HG03342 (cell line): ENCODE results near the gene TMEM217.
A peak's percentile ranks its signal among the peaks of the same experiment; 100 is the strongest.
"Not testable (repeated sequence)": the region's sequence is repeated elsewhere in the genome, so short reads cannot be mapped to it uniquely, and the experiment has no call there.

Experiments used
- ATAC-seq: cut with Tn5 transposase; IDR thresholded peaks from one replicate; pipeline ENCODE4 v1.9.1; 2021; ENCODE audit warnings: mild to moderate bottlenecking, moderate library complexity; ENCODE audit not compliant: unreplicated experiment

TMEM217 gene

DNA sequence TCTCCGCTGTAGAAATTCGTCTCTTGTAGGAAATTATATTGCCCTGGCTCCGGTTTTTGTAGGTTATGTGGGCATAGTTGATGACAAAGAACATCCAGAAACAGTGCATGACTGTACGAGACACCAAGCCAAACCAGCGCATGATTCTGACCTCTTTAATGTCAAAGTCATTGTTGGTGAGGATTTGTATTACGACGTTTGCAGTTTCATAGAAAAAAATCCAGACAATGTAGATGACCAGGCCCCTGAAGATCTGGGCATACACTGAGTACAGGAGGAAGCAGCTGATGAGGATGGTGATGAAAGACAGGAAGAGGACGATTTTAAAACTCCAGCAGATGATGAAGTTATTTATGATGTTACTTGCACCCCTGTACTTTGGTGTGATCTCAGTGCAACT is 39.4 kb downstream of the TMEM217 start:
- no peak for ATAC-seq

GRCh38 chr6:37218061-37218460 is 39.9 kb downstream of the TMEM217 start:
- no peak for ATAC-seq

- ATAC-seq, result no peak
These were observed 45.7 kb downstream of the TMEM217 start for GRCh38 chr6:37212268-37212667.

- no peak for ATAC-seq
These were observed 47.5 kb downstream of the TMEM217 start for GRCh38 chr6:37210313-37210968.

- no peak for ATAC-seq
These were observed 48.3 kb downstream of the TMEM217 start for GRCh38 chr6:37209461-37210205.

DNA sequence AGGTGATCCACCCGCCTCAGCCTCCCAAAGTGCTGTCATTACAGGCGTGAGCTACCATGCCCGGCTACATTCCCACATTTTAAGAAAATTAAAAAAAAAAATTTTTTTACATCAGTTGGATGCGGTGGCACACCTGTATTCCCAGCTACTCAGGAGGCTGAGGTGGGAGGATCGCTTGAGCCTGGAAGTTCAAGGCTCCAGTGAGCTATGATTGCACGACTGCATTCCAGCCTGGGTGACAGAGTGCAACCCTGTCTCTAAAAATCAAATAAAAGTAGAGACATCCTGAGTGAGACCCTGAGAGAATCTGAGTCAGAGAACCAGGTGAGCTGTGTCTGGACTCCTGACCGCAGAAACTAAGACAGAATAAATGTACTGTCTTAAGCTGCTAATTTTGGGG is 49.2 kb downstream of the TMEM217 start:
- no peak for ATAC-seq

- peak; percentile 57 for ATAC-seq
These were observed 50.0 kb downstream of the TMEM217 start for GRCh38 chr6:37207903-37208456.

DNA sequence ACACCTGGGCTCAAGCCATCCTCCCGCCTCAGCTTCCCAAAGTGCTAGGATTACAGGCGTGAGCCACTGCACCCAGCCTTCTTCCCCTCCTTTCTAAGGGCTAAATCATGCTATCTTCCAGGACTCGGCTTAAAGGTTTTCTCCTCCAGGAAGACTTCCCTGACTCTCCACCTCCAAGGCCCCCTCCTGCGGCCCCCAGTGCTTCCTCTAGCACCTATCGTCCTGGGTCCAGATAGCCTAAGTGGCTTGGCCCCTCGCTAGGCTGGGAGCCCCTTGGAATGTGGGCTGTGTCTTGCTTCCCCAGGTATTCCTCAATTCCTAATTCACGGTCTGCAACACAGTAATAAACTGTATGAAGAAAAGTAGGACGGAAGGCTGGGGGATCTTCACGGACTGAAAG is 51.3 kb downstream of the TMEM217 start:
- no peak for ATAC-seq

- ATAC-seq, result no peak
These were observed 52.0 kb downstream of the TMEM217 start for GRCh38 chr6:37205997-37206340.

GRCh38 chr6:37205175-37205996 is 52.6 kb downstream of the TMEM217 start:
- no peak for ATAC-seq

DNA sequence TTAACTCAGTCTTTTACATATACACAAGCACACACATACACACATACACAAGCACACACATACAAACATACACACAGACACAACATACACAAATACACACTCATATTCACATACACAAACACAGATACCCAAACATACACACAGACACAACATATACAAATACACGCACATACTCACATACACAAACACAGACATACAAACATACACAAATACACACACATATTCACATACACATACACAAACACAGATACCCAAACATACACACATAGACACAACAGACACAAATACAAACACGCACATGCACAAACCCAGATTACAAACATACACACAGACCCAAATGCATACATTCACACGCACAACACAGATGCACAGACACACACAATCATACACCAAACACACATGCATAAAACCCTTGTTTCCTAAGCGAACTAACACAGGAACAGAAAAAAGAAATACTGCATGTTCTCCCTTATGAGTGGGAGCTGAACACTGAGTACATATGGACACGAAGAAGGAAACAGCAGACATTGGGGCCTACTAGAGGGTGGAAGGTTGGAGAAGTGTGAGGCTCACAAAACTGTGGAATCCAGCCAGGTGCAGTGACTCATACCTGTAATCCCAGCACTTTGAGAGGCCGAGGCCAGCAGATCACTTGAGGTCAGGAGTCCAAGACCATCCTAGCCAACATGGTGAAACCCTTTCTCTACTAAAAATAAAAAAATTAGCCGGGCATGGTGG is 53.8 kb downstream of the TMEM217 start:
- ATAC-seq, result no peak

GRCh38 chr6:37202788-37203491 is 55.0 kb downstream of the TMEM217 start:
- ATAC-seq, result no peak

DNA sequence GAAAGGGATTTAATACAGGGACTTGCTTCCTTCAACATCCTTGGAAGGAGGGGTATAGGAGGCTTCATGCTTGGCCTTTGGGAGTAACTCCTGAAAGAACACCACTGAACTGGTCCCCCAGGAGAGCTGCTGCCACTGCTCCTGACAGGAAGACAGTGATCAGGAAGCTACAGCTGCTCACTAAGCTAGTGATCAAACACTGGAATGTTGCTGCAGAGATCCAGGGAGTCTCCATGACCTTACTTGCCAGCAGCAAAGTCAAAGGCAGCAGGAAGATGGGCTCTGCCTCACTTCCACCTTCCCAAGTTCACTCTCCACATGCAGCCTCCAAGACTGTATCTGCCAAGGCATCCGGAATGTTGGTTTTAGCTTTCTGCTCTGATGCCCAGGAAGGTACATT is 56.2 kb downstream of the TMEM217 start:
- ATAC-seq, result no peak

DNA sequence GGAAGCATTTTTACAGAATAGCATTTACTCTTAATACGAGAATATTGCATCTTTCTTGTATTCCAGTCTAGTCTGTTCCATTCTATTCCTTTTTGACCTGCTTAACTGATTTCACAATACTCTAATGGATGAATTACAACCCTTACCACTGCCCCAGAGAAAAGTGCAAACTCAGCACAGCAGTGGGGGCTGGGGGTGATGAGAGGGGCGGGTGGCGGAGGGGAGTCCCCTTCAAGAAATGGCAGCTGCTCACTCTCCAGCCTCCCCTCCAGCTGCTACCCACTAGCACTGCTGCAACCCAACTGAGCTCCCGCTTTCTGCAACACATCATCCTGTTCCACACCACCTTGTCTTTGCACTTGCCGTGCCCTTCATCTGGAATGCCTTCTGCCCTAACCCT is 57.9 kb downstream of the TMEM217 start:
- no peak for ATAC-seq

DNA sequence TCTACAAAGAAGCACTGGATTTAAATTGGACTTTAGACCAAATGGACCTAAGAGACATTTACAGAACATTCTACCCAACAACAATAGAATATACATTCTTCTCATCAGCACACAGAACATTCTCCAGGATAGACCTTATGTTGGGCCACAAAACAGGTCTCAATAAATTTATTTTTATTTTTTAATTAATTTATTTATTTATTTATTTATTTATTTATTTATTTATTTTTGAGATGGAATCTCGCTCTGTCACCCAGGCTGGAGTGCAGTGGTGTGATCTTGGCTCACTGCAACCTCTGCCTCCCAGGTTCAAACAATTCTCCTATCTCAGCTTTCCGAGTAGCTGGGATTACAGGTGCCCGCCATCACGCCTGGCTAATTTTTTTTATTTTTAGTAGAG is 61.5 kb downstream of the TMEM217 start:
- not testable (repeated sequence) for ATAC-seq

GRCh38 chr6:37194886-37195285 is 63.1 kb downstream of the TMEM217 start:
- not testable (repeated sequence) for ATAC-seq

DNA sequence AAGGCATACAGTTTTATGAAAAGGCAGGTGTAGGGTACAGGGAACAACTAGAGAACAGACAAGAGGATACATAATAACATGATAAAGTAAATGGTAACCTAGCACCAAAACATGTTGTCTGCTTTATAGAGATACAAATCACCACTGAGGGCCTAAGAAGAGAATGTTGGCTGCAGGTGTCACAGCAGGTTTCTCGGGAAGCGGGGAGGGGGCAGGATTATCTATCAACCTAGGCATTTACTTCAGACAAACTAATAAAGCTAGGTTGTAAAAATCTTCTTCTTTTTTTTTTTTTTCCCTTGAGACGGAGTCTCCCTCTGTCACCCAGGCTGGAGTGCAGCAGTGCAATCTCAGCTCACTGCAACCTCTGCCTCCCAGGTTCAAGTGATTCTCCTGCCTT is 65.3 kb downstream of the TMEM217 start:
- no peak for ATAC-seq

- ATAC-seq, result no peak
These were observed 67.8 kb downstream of the TMEM217 start for GRCh38 chr6:37190159-37190535.

DNA sequence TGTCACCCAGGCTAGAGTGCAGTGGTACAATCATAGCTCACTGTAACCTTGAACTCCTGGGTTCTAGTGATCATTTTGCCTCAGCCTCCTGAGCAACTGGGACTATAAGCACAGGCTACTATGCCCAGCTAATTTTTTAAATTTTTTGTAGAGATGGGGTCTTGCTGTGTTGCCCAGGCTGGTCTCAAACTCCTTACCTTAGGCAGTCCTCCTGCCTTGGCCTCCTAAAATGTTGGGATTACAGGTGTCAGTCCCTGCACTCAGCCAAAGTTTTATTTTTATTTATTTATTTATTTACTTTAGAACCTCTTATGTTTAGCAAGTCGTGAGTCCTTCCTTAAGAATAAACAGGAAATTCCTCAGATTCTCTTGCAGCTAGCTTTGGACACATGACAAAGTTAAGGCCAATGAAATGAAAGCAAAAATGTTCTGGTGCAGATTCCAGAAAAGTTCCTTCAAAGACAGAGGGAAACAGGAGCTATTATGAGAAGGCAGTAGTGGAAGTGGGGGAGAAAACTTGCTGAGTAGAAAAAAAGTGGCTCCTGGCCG is 68.9 kb downstream of the TMEM217 start:
- ATAC-seq, result no peak
